Measurements from ENCODE around the gene ATP5PB.

The ATP5PB gene

GRCh38 chr1:111450185-111450584 lies 921 bp downstream of the ATP5PB start:
- no peaks in the 10 kb centered on the region for H3K27me3 ChIP-seq (ENCODE audit: control insufficient read depth, insufficient read depth, low read length)
- H3K4me3 ChIP-seq (ENCODE audit: low read depth, low read length): peak overlapping the region; percentile 100
- H3K36me3 ChIP-seq (ENCODE audit: control insufficient read depth, insufficient read depth, low read length): peaks cover 6% of the 10 kb centered on the region
- H3K4me1 ChIP-seq (ENCODE audit: control insufficient read depth, insufficient read depth, low read length): peaks cover 4% of the 10 kb centered on the region
- no peaks in the 10 kb centered on the region for H3K9me3 ChIP-seq (ENCODE audit: control insufficient read depth, insufficient read depth, low read length)
- peak overlapping the region; percentile 88 for H3K9ac ChIP-seq (ENCODE audit: low read depth, low read length)

- Histone ChIP-seq H3K4me1 (ENCODE audit: control insufficient read depth, insufficient read depth, low read length) (peaks cover 4% of the 10 kb centered on the region), H3K36me3 (ENCODE audit: control insufficient read depth, insufficient read depth, low read length) (peaks cover 11% of the 10 kb centered on the region), H3K9ac (ENCODE audit: low read depth, low read length) (no peak overlapping the region)
Observed at GRCh38 chr1:111452581-111452980, 3.3 kb downstream of the ATP5PB start.

DNA sequence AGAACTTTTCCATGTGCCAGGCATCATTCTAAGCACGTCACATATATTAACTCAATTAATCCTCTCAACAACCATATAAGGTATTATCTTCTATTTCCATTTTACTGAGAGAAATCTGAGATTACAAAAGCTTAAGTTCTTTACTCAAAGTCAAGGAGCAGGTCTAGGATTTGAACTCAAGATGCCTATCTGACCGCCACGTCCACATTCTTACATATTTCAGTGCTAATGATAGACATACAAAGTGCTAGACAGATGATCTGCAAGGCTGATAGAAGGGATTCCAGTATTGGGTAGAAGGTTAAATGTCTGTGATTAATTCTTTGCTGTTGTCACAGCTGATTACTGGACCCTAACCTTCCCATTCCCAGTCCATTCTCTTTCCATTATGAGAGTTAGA lies 4.4 kb downstream of the ATP5PB start:
- Histone ChIP-seq H3K4me1 (ENCODE audit: control insufficient read depth, insufficient read depth, low read length) (no peaks in the 10 kb centered on the region), H3K36me3 (ENCODE audit: control insufficient read depth, insufficient read depth, low read length) (peaks cover 15% of the 10 kb centered on the region), H3K9ac (ENCODE audit: low read depth, low read length) (no peak overlapping the region), H3K9me3 (ENCODE audit: control insufficient read depth, insufficient read depth, low read length) (no peaks in the 10 kb centered on the region), H3K4me3 (ENCODE audit: low read depth, low read length) (no peak overlapping the region), H3K27me3 (ENCODE audit: control insufficient read depth, insufficient read depth, low read length) (no peaks in the 10 kb centered on the region)

More at GRCh38 chr1:111452581-111452980, 3.3 kb downstream of the ATP5PB start:
- no peak overlapping the region for H3K4me3 ChIP-seq (ENCODE audit: low read depth, low read length)
- no peaks in the 10 kb centered on the region for H3K9me3 ChIP-seq (ENCODE audit: control insufficient read depth, insufficient read depth, low read length)
- H3K27me3 ChIP-seq (ENCODE audit: control insufficient read depth, insufficient read depth, low read length): no peaks in the 10 kb centered on the region

- H3K4me3 ChIP-seq (ENCODE audit: low read depth, low read length): no peak overlapping the region
- H3K36me3 ChIP-seq (ENCODE audit: control insufficient read depth, insufficient read depth, low read length): peaks cover 15% of the 10 kb centered on the region
- no peak overlapping the region for H3K9ac ChIP-seq (ENCODE audit: low read depth, low read length)
- H3K9me3 ChIP-seq (ENCODE audit: control insufficient read depth, insufficient read depth, low read length): no peaks in the 10 kb centered on the region
- no peaks in the 10 kb centered on the region for H3K27me3 ChIP-seq (ENCODE audit: control insufficient read depth, insufficient read depth, low read length)
- no peaks in the 10 kb centered on the region for H3K4me1 ChIP-seq (ENCODE audit: control insufficient read depth, insufficient read depth, low read length)
Observed at GRCh38 chr1:111454859-111455641, 5.8 kb downstream of the ATP5PB start.

- no peaks in the 10 kb centered on the region for H3K9me3 ChIP-seq (ENCODE audit: control insufficient read depth, insufficient read depth, low read length)
- H3K36me3 ChIP-seq (ENCODE audit: control insufficient read depth, insufficient read depth, low read length): peaks cover 15% of the 10 kb centered on the region
- H3K27me3 ChIP-seq (ENCODE audit: control insufficient read depth, insufficient read depth, low read length): no peaks in the 10 kb centered on the region
- H3K4me3 ChIP-seq (ENCODE audit: low read depth, low read length): no peak overlapping the region
- H3K9ac ChIP-seq (ENCODE audit: low read depth, low read length): no peak overlapping the region
- H3K4me1 ChIP-seq (ENCODE audit: control insufficient read depth, insufficient read depth, low read length): no peaks in the 10 kb centered on the region
Observed at GRCh38 chr1:111455642-111456031, 6.4 kb downstream of the ATP5PB start.

- Histone ChIP-seq H3K4me1 (ENCODE audit: control insufficient read depth, insufficient read depth, low read length) (no peaks in the 10 kb centered on the region), H3K9ac (ENCODE audit: low read depth, low read length) (no peak overlapping the region), H3K4me3 (ENCODE audit: low read depth, low read length) (no peak overlapping the region), H3K36me3 (ENCODE audit: control insufficient read depth, insufficient read depth, low read length) (peaks cover 13% of the 10 kb centered on the region), H3K9me3 (ENCODE audit: control insufficient read depth, insufficient read depth, low read length) (no peaks in the 10 kb centered on the region), H3K27me3 (ENCODE audit: control insufficient read depth, insufficient read depth, low read length) (no peaks in the 10 kb centered on the region)
Observed at GRCh38 chr1:111461765-111462164, 12.5 kb downstream of the ATP5PB start.

GRCh38 chr1:111462370-111463028 lies 13.2 kb downstream of the ATP5PB start:
- H3K9ac ChIP-seq (ENCODE audit: low read depth, low read length): no peak overlapping the region
- H3K4me3 ChIP-seq (ENCODE audit: low read depth, low read length): no peak overlapping the region
- H3K9me3 ChIP-seq (ENCODE audit: control insufficient read depth, insufficient read depth, low read length): no peaks in the 10 kb centered on the region
- no peaks in the 10 kb centered on the region for H3K4me1 ChIP-seq (ENCODE audit: control insufficient read depth, insufficient read depth, low read length)
- H3K36me3 ChIP-seq (ENCODE audit: control insufficient read depth, insufficient read depth, low read length): peaks cover 6% of the 10 kb centered on the region
- H3K27me3 ChIP-seq (ENCODE audit: control insufficient read depth, insufficient read depth, low read length): no peaks in the 10 kb centered on the region

GRCh38 chr1:111463029-111463683 lies 13.9 kb downstream of the ATP5PB start:
- Histone ChIP-seq H3K9me3 (ENCODE audit: control insufficient read depth, insufficient read depth, low read length) (no peaks in the 10 kb centered on the region), H3K27me3 (ENCODE audit: control insufficient read depth, insufficient read depth, low read length) (no peaks in the 10 kb centered on the region), H3K9ac (ENCODE audit: low read depth, low read length) (no peak overlapping the region), H3K4me3 (ENCODE audit: low read depth, low read length) (no peak overlapping the region), H3K36me3 (ENCODE audit: control insufficient read depth, insufficient read depth, low read length) (peaks cover 4% of the 10 kb centered on the region), H3K4me1 (ENCODE audit: control insufficient read depth, insufficient read depth, low read length) (no peaks in the 10 kb centered on the region)

DNA sequence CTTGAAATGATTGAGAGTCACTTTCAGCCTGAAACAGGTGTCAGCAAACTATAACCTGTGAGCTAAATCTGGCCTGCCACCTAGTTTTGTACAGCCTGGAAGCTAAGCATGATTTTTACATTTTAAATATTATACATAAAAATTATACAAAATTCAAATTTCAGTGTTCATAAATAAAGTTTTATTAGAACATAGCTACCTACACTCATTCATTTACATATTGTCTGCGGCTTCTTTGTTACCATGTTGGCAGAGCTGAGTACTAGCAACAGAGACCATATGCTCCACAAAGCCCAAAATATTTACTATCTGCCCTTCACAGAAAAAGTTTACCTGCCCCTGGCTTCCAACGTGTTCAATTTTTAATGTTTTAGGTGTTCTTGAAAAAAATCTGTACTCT lies 16.5 kb downstream of the ATP5PB start:
- H3K36me3 ChIP-seq (ENCODE audit: control insufficient read depth, insufficient read depth, low read length): no peaks in the 10 kb centered on the region
- no peaks in the 10 kb centered on the region for H3K9me3 ChIP-seq (ENCODE audit: control insufficient read depth, insufficient read depth, low read length)
- no peak overlapping the region for H3K4me3 ChIP-seq (ENCODE audit: low read depth, low read length)
- H3K9ac ChIP-seq (ENCODE audit: low read depth, low read length): no peak overlapping the region
- H3K4me1 ChIP-seq (ENCODE audit: control insufficient read depth, insufficient read depth, low read length): no peaks in the 10 kb centered on the region
- no peaks in the 10 kb centered on the region for H3K27me3 ChIP-seq (ENCODE audit: control insufficient read depth, insufficient read depth, low read length)

DNA sequence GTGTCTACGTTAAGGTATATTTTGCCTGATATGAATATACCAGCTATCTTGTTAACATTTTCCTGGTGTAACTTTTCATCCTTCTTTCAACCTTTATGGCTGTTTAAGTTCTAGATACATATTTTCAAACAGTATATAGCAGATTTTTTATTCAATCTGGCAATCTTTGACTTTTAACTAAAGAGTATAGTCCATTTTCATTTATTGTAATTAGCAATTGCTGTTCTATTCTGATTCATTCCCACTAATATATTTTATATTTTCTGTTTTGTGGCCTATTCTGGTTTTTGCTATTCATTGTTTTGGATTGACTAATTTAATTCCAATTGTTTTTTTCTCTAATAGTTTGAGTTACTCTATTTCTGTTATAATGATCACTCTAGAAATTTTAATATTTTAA lies 17.2 kb downstream of the ATP5PB start:
- H3K4me1 ChIP-seq (ENCODE audit: control insufficient read depth, insufficient read depth, low read length): no peaks in the 10 kb centered on the region
- H3K4me3 ChIP-seq (ENCODE audit: low read depth, low read length): no peak overlapping the region
- no peaks in the 10 kb centered on the region for H3K27me3 ChIP-seq (ENCODE audit: control insufficient read depth, insufficient read depth, low read length)
- H3K9ac ChIP-seq (ENCODE audit: low read depth, low read length): no peak overlapping the region
- no peaks in the 10 kb centered on the region for H3K36me3 ChIP-seq (ENCODE audit: control insufficient read depth, insufficient read depth, low read length)
- no peaks in the 10 kb centered on the region for H3K9me3 ChIP-seq (ENCODE audit: control insufficient read depth, insufficient read depth, low read length)

DNA sequence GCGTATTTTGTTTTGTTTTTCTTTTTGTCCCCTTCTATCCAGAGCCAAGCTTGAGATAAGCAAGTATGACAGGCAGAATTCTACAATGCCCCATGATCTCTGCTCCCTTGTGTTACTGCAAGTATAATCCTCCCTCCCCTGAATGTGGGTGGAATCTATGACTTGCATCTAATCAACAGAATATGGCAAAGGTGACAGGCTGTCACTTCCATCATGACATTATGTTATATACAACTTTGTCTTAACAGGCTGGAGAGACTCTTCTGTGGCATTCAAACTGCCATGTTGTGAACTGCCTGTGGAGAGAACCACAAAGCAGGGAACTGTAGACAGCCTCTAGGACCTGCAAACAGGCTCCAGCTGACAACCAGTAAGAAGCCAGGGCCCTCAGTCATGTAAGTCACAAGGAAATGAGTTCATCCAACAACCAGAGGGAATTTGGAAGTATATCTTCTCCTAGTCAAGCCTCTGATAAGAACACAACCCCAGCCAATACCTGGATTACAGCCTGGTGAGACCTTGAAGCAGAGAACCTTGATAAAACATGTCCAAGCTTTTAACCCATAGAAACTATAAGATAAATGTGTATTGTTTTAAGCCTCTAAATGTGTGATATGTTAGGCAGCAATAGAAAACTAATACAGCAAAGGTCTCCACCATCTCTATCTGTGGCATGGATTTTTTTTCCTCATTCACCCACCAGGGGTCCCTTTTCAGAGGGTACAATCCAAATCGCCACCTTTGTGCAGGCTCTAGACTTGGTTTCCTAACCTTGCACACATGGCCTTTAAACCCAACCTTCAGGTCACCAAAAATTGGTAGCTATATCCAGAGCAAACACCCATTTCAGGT lies 18.8 kb downstream of the ATP5PB start:
- Histone ChIP-seq H3K27me3 (ENCODE audit: control insufficient read depth, insufficient read depth, low read length) (no peaks in the 10 kb centered on the region), H3K36me3 (ENCODE audit: control insufficient read depth, insufficient read depth, low read length) (no peaks in the 10 kb centered on the region), H3K4me1 (ENCODE audit: control insufficient read depth, insufficient read depth, low read length) (no peaks in the 10 kb centered on the region), H3K9ac (ENCODE audit: low read depth, low read length) (no peak overlapping the region), H3K9me3 (ENCODE audit: control insufficient read depth, insufficient read depth, low read length) (no peaks in the 10 kb centered on the region), H3K4me3 (ENCODE audit: low read depth, low read length) (no peak overlapping the region)

All from iPS-15b (cell line).